ENCODE data around the gene MTREX.
"Not testable (repeated sequence)": the region's sequence is repeated elsewhere in the genome, so short reads cannot be mapped to it uniquely, and the experiment has no call there.

The MTREX gene

GRCh38 chr5:55307383-55308253 is at the start of gene MTREX, which contains the start of gene DHX29:
Gene MTREX, plus strand, starts transcription at chr5:55307989. Its CDS starts 25 bp downstream, at chr5:55308014.
Gene DHX29, minus strand, starts transcription at chr5:55307694. Its CDS starts 121 bp downstream, at chr5:55307573.
- DNase-seq = peak; percentile 34

- DNase-seq = no peak
Observed at GRCh38 chr5:55258339-55258738, 49.5 kb upstream of the MTREX start.

DNA sequence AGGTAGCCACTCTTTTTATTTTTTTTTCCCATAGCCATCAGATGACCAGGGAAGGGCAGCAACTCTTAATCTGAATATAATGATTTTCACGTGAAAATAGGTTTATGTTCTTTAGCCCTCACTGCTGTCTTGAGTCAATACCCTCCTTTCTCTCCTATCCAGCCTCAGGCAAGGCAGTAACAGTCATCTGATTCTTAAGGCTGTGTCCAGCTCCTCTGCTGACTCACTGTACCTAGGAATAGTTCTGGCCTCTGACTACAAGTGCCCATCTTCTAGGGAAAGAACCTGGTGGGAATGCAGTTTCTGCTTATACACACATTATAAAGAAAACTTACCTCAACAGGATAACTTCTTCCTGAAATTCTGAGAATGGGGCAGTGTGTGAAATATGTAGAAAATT is 31.0 kb upstream of the MTREX start:
- no peak for DNase-seq

DNA sequence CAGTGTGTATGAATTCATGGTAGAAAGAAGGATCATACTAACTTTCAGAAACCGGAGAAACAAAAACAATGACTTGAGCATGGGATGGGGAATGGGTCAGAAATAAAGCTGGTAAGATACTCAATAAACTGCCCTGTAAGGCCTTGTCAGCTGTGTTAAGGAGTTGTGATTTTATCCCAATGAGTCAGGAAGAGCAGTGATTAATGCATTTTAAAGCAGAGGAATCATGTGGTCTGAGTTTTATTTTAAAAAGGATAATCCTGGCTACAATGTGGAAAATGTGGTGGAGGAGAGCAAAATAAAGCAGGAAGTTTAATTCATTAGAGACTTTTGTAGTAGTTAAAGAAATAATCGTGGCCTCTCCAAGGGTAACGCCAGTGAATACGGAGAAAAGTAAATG is 29.0 kb upstream of the MTREX start:
- no peak for DNase-seq

- DNase-seq = no peak
Observed at GRCh38 chr5:55286411-55286933, 21.3 kb upstream of the MTREX start.

DNA sequence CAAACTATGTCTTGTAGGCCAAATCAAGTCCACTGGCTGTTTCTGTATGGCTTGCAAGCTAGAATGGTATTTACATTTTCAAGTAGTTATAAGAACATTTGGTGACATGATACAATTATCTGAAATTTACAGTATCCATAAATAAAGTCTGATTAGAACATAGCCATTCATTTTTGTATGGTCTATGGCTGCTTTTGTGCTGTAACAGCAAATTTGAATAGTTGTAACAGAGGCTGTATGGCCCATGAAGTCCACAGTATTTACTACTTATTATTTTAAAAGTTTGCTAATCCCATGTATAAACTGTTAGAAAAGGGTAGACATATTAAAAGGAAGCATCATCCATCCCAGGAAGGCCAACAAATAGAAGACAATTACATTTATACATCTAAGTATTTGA is 18.0 kb upstream of the MTREX start:
- DNase-seq = no peak

DNA sequence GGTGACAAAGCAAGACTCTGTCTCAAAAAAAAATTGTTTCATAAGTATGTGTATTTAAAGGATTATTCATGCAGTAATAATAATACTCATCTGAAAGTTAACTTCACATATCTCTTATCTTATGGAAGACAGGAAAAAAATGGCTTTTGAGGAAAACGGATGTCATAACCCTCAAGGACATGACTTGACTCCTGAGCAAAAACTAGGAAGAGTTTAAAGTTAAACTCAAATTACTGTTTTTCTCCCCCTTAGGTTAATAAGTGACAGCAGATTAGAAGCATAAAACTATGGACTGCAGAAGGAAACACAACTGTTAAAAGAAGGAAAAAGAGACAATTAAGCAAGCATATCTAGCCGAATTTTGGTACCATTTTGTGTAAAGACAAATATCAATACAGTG is 16.8 kb upstream of the MTREX start:
- no peak for DNase-seq

- no peak for DNase-seq
Observed at GRCh38 chr5:55294935-55295334, 12.9 kb upstream of the MTREX start.

DNA sequence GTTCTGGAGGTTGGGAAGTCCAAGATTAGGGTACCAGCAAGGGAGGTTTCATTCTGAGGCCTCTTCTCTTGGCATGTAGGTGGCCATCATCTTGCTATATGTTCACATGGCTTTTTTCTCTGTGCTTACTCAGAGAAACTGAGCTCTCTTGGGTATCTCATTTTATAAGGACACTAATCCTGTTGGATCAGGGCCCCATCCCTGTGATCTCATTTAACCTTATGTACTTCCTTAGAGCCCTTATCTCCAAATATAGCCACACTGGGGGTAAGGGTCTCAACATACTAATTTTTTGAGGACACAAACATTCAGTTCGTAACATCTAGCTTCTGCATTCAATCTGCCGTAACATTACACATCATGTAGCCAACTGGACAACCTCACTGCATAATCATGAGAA is 6.9 kb upstream of the MTREX start:
- no peak for DNase-seq

DNA sequence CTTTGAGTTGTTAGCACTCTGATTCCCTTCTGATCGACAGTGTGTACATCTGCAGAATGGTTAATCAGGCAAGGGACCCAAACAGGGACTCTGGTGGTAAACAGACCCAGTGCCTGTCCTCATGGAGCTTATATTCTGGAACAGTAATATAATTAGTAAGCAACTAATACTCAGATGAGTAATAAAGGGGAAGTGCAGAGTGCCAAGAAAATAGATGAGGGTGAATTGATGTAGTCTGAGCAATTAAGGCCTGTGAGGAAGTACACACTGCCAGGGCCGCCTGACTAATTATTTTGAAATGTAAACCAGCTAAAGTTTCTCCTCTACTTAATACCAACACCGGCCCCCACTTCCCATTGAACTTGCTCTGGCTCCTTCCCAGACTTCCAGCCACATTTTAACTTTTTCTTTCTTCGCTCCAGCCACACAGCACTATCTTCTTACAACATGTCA is 4.5 kb upstream of the MTREX start:
- DNase-seq = no peak

GRCh38 chr5:55304584-55304983 is 3.2 kb upstream of the MTREX start:
- DNase-seq = no peak

DNA sequence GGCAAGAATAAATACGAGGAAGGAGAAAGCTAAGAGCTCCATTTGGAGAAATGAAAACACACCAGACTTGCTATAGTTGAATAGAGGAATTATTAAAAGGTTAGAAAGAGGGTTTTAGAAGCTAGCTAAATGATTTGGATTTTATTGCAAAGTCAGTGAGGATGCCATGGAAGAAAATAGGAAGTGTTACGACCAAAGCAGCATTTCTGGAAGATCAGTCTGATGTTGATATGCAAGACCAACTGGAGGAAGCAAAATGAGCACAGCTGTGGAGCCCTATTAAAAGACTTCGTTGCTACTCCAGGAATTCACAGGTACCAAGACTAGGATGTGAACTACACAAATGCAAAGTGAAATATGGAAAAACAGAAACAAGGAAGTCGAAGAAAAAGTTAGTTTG is 2.4 kb upstream of the MTREX start:
- no peak for DNase-seq

DNA sequence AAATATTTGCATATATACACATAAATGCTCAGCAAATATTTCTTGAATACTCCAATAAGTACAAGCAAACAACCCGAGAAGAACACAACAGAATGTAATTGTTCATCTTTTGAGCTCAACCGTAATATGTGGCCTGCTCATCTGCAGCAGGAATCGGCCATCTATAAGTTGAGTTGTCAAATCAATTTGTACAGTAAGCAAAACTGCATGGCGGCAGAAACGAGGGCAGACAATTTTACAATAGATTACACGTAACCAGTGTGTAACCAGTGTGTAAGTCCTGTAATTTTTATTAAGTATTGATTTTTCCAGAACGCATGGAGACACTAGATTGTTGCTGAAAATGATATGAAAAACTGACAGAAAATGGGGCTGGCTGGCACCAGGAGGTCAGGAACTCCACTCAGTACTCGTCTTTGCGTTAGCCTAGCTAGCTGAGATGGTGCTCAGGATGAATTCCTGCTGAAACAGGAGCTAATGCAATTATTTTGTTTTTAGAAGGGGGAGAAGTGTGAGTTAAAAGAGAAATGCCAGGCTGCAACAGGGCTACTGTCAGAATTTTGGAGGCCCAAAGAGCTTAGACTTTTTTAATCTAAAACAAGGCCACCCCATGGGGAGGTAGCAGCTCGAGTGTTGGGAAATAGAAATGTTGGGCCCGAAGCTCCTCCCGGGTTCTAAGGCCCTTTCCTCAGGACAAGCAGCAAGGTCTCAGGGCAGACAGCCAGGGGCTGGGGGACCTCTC is 977 bp upstream of the MTREX start:
- no peak for DNase-seq

DNA sequence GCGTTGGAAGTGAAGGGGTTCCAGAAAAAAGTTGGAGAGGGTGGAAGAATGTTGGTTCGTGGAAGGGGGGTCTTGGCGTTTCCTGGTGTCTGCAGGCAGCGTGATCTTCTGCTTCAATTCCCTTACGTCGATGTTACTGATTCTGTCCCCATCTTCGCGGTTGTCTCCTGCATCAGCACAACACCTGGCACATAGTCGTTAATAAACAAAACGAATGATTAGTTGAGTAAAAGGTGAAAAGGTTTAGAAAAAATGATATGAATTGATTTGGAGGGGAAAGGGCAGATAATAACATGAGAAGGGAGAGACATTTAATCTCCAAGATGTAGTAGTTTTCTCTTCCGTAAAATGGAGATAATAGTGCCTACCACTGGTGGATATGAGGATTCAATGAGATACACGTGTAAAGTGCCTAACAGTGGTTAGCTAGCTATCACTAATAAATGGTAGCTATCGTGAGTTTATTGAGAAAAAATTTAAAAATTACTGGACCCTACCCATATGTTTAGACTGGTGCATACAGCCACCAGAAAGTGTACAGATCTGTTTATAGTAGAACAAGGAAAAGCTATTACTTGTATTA is 556 bp downstream of the MTREX start:
- DNase-seq = no peak

DNA sequence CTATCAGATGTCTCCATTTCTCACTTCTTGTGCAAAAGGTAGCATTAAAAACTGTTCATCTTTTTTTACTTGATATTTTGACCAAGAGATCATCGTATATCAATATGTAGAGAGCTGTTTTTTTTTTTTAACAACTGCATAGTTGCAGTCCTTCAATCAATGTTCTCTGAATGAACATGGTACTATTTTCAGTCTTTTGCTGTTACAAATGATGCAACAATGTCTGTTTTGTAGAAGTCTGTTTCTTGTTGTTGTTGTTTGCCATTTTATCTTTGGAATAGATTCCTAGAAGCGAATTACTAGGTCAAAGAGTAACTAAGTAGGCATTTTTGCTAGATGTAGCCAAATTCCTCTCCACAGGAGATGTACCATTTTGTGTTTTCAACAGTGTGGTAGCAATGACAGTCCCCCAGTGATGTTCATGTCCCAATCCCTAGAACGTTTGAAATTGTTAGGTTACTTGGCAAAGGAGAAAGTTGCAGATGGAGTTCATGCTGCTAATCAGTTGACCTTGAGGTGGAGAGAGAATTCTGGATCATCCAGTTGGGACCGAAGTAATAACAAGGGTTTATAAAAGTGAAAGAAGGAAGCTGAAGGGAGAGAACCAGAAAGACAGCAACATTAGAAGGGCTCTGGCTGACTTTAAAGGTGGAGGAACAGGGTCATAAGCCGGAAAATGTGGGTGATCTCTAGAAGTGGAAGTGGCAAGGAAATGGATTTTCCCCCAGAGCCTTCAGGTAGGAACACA is 6.3 kb downstream of the MTREX start:
- DNase-seq = no peak

DNA sequence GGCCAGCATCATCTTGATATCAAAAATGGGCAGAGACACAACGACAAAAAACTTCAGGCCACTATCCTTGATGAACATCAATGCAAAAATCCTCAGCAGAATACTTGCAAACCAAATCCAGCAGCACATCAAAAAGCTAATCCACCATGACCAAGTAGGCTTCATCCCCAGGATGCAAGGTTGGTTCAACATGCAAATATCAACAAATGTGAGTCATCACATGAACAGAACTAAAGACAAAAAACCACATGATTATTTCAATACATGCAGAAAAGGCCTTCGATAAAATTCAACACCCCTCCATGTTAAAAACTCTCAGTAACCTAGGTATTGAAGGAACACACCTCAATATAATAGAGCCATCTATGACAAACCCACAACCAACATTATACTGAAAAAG is 8.5 kb downstream of the MTREX start:
- no peak for DNase-seq

DNA sequence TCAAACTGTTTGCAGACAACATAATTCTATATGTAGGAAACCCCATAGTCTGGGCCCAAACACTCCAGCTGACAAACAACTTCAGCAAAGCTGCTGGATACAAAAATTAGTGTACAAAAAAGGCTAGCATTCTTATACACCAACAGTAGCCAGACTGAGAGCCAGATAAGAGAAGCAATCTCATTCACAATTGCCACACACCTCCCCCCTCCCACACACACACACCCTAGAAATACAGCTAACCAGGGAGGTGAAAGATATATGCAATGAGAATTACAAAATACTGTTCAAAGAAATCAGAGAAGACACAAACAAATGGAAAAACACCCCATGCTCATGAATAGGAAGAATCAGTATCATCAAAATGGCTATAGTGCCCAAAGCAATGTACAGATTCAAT is 9.0 kb downstream of the MTREX start:
- no peak for DNase-seq

- DNase-seq = not testable (repeated sequence)
Observed at GRCh38 chr5:55318237-55318636, 10.4 kb downstream of the MTREX start.

DNA sequence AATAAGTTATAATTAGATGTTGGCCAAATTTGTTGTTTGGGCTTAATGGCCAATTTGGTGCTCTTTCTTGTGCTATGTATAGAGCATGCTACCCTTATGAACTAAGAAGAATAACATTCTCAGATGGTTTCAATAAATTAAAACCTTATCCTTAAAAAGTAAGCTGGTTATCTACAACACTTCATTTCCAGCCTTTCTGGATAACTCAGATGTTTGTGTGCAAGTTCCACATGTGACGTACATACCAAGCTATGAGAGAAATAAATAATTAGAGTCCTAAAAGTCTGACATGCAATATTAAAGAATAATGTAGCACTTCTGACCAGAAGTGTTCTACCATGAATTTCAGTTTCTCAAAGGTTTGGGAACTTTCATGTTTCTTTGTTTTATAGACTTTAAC is 11.7 kb downstream of the MTREX start:
- DNase-seq = no peak

- DNase-seq = no peak
Observed at GRCh38 chr5:55320571-55320970, 12.8 kb downstream of the MTREX start.

- no peak for DNase-seq
Observed at GRCh38 chr5:55324006-55324405, 16.2 kb downstream of the MTREX start.

DNA sequence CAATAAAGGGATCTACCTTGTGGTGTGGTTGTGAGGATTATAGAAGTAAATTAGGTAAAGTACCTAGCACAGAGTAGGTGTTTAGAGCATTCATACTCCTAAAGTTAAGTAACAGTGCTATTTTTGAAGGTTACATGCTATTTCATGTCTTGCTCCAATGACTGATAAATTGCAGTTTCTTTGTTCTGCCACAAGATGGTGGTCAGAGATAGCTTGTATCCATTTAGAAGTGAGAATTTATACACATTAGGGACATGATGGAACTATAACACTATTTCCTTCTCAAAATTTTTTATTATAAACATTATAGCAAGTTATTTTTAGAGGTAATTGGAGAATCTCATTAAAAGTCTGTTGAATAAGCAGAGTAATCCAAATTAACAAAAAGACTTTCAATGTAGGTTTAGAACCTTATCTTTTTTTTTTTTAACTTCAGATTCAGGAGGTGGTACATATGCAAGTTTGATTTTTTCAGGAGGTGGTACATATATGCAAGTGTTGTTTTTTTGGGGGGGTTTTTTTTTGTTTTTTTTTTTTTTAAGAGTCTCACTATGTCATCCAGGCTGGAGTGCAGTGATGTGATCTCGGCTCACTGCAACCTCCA is 17.1 kb downstream of the MTREX start:
- no peak for DNase-seq

Data from NCI-H1436 treated with DMSO at 0.1 percent for 48 hours (cell line).